Body of pancreas (tissue), 4 donors: ENCODE results near the gene KIF22. TPM values are rescaled to one million over a fixed set of nuclear protein-coding genes. Genes with fewer than 3 reads are reported as not detected.

ENCODE experiments used
- ATAC-seq: fragments of 150-250 bp; one replicate; pipeline ENCODE4 v1.9.1; 2016
- DNase-seq, 4 donors: peaks; one replicate each; pipeline ENCODE4 v3.0.0-alpha.2; 2019
- H3K27ac ChIP-seq, 4 donors: fragments of 200-600 bp; sonication (generic); 1 replicate in 3 of 4; 2 replicates in 1 of 4; pipeline versions ENCODE4 v1.5.1 to v1.6.1; 2016 to 2019; ENCODE audit warnings: mild to moderate bottlenecking in 1 of 4, mixed read lengths in 1 of 4, moderate library complexity in 1 of 4
- H3K27me3 ChIP-seq, 2 donors: fragments of 200-600 bp; sonication (generic); one replicate each; pipeline ENCODE4 v1.6.0; 2016; ENCODE audit warnings: mild to moderate bottlenecking in 1 of 2
- H3K36me3 ChIP-seq, 2 donors: fragments of 200-600 bp; sonication (generic); replicated peaks in 1 of 2; 2 replicates each; pipeline ENCODE4 v1.5.1; 2016; ENCODE audit warnings: low read depth in 2 of 2; ENCODE audit not compliant: insufficient read depth in 1 of 2
- H3K4me1 ChIP-seq: fragments of 200-600 bp; sonication (generic); one replicate; pipeline ENCODE4 v1.6.0; 2016
- H3K4me3 ChIP-seq, 2 donors: fragments of 200-600 bp; sonication (generic); 1 replicate in 1 of 2; 2 replicates in 1 of 2; pipeline ENCODE4 v1.5.1; 2016 to 2019
- H3K9me3 ChIP-seq, 3 donors: fragments of 200-600 bp; sonication (generic); 1 replicate in 2 of 3; 2 replicates in 1 of 3; pipeline ENCODE4 v1.5.1; 2016
- CTCF ChIP-seq, 7 experiments: fragments of 450-650 bp in 4 of 7; fragments of 200-600 bp in 3 of 7; sonication (generic) in 3 of 7; IDR thresholded peaks; one replicate each; pipeline ENCODE4 v1.5.1; 2016 to 2019; ENCODE audit warnings: antibody characterized with exemption in 7 of 7
- POLR2A ChIP-seq, 3 donors: fragments of 450-650 bp; IDR thresholded peaks; one replicate each; pipeline ENCODE4 v1.6.1; 2016; ENCODE audit warnings: antibody characterized with exemption in 3 of 3, mild to moderate bottlenecking in 2 of 3
- WGBS, 2 donors: methylation state at CpG; one replicate each; pipeline ENCODE4 v1.1.5; 2017; 5-methylcytosine and 5-hydroxymethylcytosine counted together
- intact Hi-C: fragments of 100-400 bp; cut with DNase I; formaldehyde crosslinking; loops from one replicate; pipeline ENCODE4 v1.15.1; 2023
- total RNA-seq, 2 donors: library from RNA; depleted of rRNA; stranded (reverse); fragments of >200 nt; gene quantifications; one replicate each; pipeline ENCODE4 v1.1.0, GENCODE V29; 2016

The KIF22 gene
- total RNA-seq, 2 donors from 2014 or later: 8.9 to 13.7 TPM

GRCh38 chr16:29819506-29819905 lies 29.0 kb downstream of the KIF22 start:
- TF ChIP-seq POLR2A (IDR thresholded peaks at IDR 0.05) (no peak), CTCF (IDR thresholded peaks at IDR 0.05) (peak in 5 of 7 experiments; percentile 7 to 36 (median 27))

GRCh38 chr16:29820271-29820701 lies 29.7 kb downstream of the KIF22 start, which contains the start of gene MVP:
TSS of gene MVP (plus strand) at chr16:29820462. CDS start at chr16:29830550, 10,088 bp downstream.
- 0% methylated on average over 2 to 4 of the region's 4 CpGs for WGBS, 2 donors
- H3K4me3 ChIP-seq: peak within 1 kb of the TSS; percentile 9 to 70
- intact Hi-C loops: no loop called here
- H3K27me3 ChIP-seq: no peaks in the 10 kb centered on the region
- peak; percentile 76 to 86 (median 84) for DNase-seq
- ATAC-seq: peak; percentile 37
- TF ChIP-seq POLR2A (IDR thresholded peaks at IDR 0.05) (peak; percentile 46 to 72 (median 60)), CTCF (IDR thresholded peaks at IDR 0.05) (peak in 1 of 7 experiments; percentile 14)
- no peaks in the 10 kb centered on the region for H3K36me3 ChIP-seq
- peak within 1 kb of the TSS; percentile 73 to 91 (median 88) for H3K27ac ChIP-seq
- H3K9me3 ChIP-seq: no peaks in the 10 kb centered on the region
- H3K4me1 ChIP-seq: peaks cover 82% of the 10 kb centered on the region

More at GRCh38 chr16:29819506-29819905, 29.0 kb downstream of the KIF22 start:
- ATAC-seq: no peak
- H3K4me1 ChIP-seq: peaks cover 79% of the 10 kb centered on the region
- DNase-seq: peak in 1 of 4 donors; percentile 42
- intact Hi-C loops: no loop called here
- H3K9me3 ChIP-seq: no peaks in the 10 kb centered on the region
- no peak overlapping the region for H3K4me3 ChIP-seq
- peak overlapping the region; percentile 73 to 91 (median 88) for H3K27ac ChIP-seq
- H3K36me3 ChIP-seq: no peaks in the 10 kb centered on the region
- H3K27me3 ChIP-seq: no peaks in the 10 kb centered on the region
- WGBS, 2 donors: 51 to 61% methylated on average over 14 to 15 of the region's 15 CpGs

- Histone ChIP-seq H3K36me3 (no peaks in the 10 kb centered on the region), H3K27ac (peak overlapping the region; percentile 73 to 91 (median 88)), H3K9me3 (no peaks in the 10 kb centered on the region), H3K27me3 (no peaks in the 10 kb centered on the region), H3K4me1 (peaks cover 88% of the 10 kb centered on the region), H3K4me3 (peak overlapping the region; percentile 9 to 70)
- TF ChIP-seq POLR2A (IDR thresholded peaks at IDR 0.05) (peak in 2 of 3 donors; percentile 15 to 69), CTCF (IDR thresholded peaks at IDR 0.05) (no peak)
- WGBS, 2 donors: 2 to 8% methylated on average over 7 to 11 of the region's 11 CpGs
- peak; percentile 45 for ATAC-seq
- intact Hi-C loops: no loop called here
- DNase-seq: peak; percentile 66 to 80 (median 78)
Measured at GRCh38 chr16:29820730-29821642, 30.4 kb downstream of the KIF22 start.

GRCh38 chr16:29821643-29822115 lies 31.1 kb downstream of the KIF22 start:
- ATAC-seq (peak; percentile 8), DNase-seq (peak in 1 of 4 donors; percentile 45)
- Histone ChIP-seq H3K9me3 (no peaks in the 10 kb centered on the region), H3K4me1 (peaks cover 95% of the 10 kb centered on the region), H3K27ac (peak overlapping the region; percentile 73 to 91 (median 88)), H3K27me3 (no peaks in the 10 kb centered on the region), H3K36me3 (no peaks in the 10 kb centered on the region), H3K4me3 (peak overlapping the region; percentile 9 to 70)
- 20 to 21% methylated on average over 7 of the region's 7 CpGs for WGBS, 2 donors
- intact Hi-C loops: no loop called here
- TF ChIP-seq CTCF (IDR thresholded peaks at IDR 0.05) (no peak), POLR2A (IDR thresholded peaks at IDR 0.05) (no peak)
